Measurements from ENCODE around the gene BLCAP.
A peak's percentile ranks its signal among the peaks of the same experiment; 100 is the strongest.
"Not testable (repeated sequence)": the region's sequence is repeated elsewhere in the genome, so short reads cannot be mapped to it uniquely, and the experiment has no call there.

The BLCAP gene, protein sequence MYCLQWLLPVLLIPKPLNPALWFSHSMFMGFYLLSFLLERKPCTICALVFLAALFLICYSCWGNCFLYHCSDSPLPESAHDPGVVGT

GRCh38 chr20:37527638-37528445 lies at the start of gene BLCAP:
TSS of gene BLCAP (minus strand) at chr20:37527876. CDS start at chr20:37519174, 8,702 bp downstream.
- DNase-seq: peak; percentile 66

DNA sequence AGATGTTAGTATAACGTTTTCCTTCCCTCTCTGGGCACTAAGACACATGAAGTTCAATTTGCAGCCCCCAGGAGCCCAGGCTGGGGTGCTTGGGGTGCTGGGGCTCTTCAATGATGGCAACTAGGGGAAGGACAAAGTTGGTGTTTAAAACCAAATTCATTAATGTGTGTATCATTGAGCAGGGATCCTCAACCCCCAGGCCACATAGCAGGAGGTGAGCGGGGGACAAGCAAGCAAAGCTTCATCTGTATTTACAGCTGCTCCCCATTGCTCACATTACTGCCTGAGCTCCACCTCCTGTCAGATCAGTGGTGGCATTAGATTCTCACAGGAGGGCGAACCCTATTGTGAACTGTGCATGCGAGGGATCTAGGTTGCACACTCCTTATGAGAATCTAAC lies 49.8 kb upstream of the BLCAP start:
- DNase-seq: not testable (repeated sequence)

- no peak for DNase-seq
Observed at GRCh38 chr20:37576911-37577310, 49.2 kb upstream of the BLCAP start.

DNA sequence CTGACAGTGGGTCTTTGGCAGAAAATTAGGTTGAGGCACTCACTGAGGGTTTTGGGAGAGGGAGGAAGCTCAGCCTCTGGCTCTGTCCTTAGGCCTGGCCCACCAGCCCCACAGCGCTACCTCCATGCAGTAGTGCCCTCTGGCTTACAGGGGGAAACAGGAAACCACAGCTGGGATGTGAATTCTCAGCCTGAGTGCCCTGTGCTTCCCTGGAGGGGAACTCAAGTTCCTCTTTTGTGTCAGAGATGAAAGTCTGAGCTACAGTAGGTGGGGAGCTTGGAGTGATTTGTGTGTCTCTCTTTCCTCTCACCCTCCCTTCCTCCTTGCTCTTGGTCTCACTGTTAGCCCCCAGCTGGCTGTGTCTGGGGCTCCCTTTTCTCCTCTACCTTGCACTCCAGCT lies 48.2 kb upstream of the BLCAP start:
- DNase-seq: no peak

DNA sequence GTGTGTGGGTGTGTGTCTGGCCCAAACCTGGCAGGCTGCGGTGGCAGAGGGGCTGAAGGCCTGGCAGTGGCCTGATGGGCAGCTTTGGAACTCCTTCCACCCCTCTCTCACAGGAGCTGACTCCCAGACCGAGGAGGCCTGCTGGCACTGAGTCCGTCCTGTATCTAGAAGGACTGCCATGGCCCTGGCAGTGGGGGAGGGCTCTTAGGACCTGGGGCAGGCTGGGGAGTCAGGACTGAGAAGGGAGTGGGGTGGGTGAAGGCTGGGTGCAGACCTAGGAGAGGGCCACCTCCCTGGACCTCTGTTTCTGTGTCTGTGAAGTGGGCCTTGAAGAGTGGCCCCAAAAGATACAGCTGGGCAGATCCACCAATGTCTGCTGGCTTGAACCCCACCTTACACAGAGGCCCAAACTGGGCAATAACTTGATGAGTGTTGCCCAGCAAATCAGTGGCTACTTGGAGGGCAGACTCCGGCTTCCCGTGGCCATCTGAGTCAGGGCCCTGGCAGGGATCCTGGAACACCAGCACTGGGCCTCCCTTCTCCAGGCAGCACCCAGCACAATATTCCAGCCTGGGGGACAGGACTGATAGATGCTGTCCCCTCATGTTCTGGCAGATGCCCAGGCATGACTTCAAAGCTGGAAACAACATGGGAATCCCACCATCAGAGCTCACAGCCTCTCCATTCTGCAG lies 46.7 kb upstream of the BLCAP start:
- peak; percentile 19 for DNase-seq

DNA sequence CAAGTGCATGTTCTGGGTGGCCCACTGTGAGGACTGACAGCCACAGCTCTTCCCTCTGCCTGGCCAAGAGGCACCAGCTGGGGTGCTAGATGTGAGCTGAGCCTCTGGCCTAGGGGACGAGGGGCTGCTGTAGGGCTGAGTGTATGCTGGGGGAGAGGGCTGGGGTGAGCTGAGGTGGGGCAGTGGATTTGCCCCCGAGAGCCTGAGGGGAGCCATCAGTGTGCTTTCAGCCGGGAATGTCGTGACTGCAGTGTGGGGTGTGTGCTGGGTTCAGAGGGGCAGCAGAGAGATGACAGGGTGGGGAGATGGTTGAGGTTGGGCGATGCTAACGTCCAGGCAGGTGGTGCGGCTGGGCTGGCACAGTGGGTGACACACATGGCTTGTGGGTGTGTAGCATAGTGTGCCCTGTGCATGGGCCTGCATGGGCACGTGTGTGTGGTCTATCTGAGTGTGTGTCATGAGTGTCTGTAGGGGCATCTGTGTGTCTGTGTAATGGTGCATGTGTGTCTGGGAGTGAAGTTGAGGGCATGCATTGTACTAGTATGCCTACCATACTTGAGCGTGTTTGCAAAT lies 46.0 kb upstream of the BLCAP start:
- no peak for DNase-seq

- no peak for DNase-seq
Observed at GRCh38 chr20:37571033-37571432, 43.4 kb upstream of the BLCAP start.

- DNase-seq: no peak
Observed at GRCh38 chr20:37570419-37570818, 42.7 kb upstream of the BLCAP start.

DNA sequence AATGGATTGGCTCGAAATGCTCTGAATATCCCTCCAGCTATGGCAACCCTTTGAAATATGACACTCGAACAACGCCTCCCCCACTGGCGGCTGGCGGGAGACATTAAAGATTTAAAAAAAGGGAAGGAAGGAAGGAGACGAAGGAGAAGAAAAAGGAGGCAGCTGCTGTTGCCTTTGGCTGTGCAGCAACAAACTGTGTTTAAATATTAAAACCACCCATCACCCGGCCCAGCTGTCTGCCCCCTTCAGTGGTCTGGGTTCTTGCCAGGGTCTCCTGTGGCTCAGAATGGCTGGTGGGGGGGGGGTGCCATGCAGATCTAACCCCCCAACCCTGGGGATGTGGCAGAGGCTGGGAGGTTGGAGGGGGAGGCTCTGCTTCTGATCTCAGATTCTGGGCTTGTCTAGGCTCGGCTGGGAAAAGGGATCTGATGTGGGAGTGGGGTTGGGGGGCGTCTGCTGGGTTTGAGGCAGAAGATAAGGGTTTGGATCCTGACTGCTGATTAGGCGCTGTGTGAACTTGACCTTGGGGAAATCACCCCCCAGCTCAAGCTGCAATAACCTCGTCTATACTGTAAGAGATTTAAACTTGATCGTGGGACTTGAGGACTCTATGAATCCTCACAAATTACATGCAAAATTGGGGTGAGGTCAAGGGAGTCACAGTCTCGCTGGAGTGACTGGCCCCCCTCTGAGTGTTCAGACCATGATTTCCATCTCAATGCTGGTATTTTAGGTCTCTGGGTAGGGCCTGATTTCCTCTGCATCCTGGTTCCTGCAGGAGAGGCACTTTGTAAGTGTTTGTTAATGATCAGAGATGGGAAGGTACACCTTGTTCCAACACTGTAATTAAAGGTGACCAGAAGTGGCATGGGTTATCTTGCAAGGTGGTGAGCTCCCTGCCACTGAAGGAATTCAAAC lies 40.3 kb upstream of the BLCAP start:
- no peak for DNase-seq

GRCh38 chr20:37567331-37567665 lies 39.6 kb upstream of the BLCAP start:
- DNase-seq: no peak

GRCh38 chr20:37566590-37567330 lies 39.1 kb upstream of the BLCAP start:
- no peak for DNase-seq

GRCh38 chr20:37565134-37565811 lies 37.6 kb upstream of the BLCAP start:
- no peak for DNase-seq

DNA sequence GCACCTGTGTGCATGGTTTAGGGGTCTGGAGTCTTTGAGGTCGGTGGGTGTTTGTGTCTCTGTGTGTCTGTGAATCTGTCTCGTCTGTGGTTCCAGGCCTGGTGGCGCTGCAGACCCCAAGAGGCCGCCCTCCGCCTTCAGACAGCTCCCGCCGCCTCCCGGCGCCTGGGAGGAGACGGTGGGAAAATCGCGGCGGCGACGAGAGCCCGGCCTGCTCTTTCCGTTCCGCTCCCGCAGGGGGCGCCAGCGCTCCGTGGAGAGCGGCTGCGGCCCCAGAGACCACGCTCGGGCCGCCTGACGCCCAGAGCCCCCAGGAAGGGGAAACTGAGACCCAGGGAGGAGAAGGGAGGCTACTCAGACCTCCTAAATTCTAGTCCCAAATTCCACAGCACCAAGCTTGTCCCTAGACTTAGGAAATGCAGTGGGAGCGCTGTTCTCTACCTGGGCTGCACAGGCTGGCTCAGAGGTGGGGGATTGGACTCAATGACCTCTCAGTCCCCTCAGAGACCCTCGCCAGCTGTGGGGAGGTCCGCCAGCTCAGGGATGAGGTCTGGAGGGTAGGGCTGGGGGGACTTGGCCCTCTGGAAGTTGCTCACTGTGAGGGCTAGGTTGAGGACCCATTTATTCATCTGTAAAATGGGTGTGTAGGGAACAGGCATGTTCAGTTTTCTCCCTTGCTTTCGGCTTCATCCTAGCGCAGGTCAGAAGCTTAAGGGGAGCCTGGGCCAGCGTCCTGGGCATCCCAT lies 36.9 kb upstream of the BLCAP start:
- DNase-seq: no peak

- DNase-seq: no peak
Observed at GRCh38 chr20:37564016-37564387, 36.3 kb upstream of the BLCAP start.

DNA sequence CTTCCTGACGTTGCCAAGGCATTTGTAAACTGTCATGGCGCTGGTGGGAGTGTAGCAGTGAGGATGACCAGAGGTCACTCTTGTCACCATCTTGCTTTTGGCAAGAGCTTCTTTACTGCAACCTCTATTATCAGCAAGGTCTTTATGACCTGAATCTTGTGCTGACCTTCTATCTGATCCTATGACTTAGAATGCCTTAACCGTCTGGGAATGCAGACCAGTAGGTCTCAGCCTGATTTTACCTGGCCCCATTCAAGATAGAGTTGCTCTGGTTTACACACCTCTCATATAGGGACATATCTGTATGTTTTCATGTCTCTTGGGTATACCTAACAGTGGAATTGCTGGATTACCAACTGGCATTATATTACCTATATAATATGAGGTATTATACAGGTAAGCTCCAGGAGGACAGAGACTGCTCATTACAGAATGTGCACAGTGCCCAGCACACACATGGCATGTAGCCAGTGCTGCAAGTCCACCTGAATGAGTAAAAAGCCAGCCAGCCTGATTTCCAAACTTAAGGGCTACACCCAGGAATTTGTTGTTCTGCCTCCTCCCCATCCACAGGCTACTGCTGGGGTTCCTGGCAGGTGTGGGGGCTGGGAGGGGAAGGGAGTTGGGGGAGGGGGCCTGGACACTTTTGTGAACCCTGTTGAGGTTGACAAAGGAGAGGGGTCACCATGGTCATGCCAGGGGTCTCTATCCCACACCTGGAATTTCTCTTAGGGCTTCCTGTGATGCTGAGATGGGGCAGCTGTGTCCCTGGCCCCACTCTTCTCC lies 35.2 kb upstream of the BLCAP start:
- DNase-seq: no peak

DNA sequence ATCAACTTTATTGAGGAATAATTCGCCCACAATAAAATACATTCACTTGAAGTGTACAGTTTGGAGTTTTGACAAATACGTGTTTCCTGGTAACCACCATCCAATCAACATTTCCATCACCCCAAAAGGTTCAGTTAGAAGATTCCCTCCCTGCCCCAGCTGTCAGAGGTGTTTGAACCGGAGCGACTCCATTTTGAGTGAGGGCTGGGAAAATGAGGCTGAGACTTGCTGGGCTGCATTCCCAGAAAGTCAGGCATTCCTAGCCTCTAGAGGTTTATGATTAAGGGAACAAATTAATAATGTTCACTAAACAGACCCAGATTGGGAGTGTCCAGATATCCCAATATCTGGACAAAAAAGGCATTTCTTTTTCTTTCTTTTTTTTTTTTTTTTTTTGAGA lies 33.0 kb upstream of the BLCAP start:
- no peak for DNase-seq

- DNase-seq: no peak
Observed at GRCh38 chr20:37559312-37560027, 31.8 kb upstream of the BLCAP start.

- no peak for DNase-seq
Observed at GRCh38 chr20:37558779-37559178, 31.1 kb upstream of the BLCAP start.

DNA sequence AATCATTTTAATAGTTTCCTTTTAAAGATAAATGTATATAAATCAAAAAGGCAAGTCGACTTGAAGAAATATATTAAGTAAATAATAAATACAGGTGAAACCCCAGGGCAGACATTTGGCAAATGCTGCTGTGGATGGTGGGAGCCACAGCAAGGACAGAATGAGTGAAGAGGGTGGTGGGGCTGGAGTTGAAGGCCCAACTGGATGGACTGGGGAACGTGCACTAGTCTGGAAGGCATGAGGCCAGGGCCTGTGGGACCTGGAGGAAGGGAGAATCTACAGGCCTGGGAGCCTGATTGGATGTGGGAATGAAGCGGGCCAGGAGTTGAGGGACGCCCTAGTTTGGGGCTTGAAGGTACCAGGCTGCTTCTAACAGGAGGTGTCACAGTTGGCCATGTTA lies 30.6 kb upstream of the BLCAP start:
- DNase-seq: no peak
